HEK293 (cell line): Measurements from ENCODE around the gene OR2T10.
"Not testable (repeated sequence)": the region's sequence is repeated elsewhere in the genome, so short reads cannot be mapped to it uniquely, and the experiment has no call there.

Experiments used
- TCF7L2 ChIP-seq: IDR thresholded peaks from 2 replicates; pipeline ENCODE4 v1.6.1; 2011; ENCODE audit warnings: low read depth, mild to moderate bottlenecking, inconsistent platforms, low read length, moderate library complexity, borderline replicate concordance
- ZNF138 ChIP-seq: fragments of 450-650 bp; formaldehyde crosslinking; IDR thresholded peaks from 2 replicates; pipeline ENCODE4 v1.5.1; 2016; ENCODE audit warnings: missing biosample characterization, missing genetic modification characterization, borderline replicate concordance
- ZNF19 ChIP-seq: fragments of 450-650 bp; formaldehyde crosslinking; IDR thresholded peaks from 2 replicates; pipeline ENCODE4; 2016; ENCODE audit warnings: missing biosample characterization, missing genetic modification characterization, low read depth
- ZNF24 ChIP-seq: fragments of 450-650 bp; formaldehyde crosslinking; IDR thresholded peaks from 2 replicates; pipeline ENCODE4 v1.5.1; 2016; ENCODE audit warnings: missing biosample characterization, missing genetic modification characterization
- TF ChIP-seq, protein P1 (sequence below): fragments of 450-650 bp; formaldehyde crosslinking; IDR thresholded peaks from 2 replicates; pipeline ENCODE4 v1.5.1; 2016; ENCODE audit warnings: missing biosample characterization, missing genetic modification characterization

- TF ChIP-seq ZNF24 (tag by site-specific recombination); ZNF19 (tag by site-specific recombination); TCF7L2; ZNF138 (tag by site-specific recombination): not testable (repeated sequence)
- TF ChIP-seq, protein P1, sequence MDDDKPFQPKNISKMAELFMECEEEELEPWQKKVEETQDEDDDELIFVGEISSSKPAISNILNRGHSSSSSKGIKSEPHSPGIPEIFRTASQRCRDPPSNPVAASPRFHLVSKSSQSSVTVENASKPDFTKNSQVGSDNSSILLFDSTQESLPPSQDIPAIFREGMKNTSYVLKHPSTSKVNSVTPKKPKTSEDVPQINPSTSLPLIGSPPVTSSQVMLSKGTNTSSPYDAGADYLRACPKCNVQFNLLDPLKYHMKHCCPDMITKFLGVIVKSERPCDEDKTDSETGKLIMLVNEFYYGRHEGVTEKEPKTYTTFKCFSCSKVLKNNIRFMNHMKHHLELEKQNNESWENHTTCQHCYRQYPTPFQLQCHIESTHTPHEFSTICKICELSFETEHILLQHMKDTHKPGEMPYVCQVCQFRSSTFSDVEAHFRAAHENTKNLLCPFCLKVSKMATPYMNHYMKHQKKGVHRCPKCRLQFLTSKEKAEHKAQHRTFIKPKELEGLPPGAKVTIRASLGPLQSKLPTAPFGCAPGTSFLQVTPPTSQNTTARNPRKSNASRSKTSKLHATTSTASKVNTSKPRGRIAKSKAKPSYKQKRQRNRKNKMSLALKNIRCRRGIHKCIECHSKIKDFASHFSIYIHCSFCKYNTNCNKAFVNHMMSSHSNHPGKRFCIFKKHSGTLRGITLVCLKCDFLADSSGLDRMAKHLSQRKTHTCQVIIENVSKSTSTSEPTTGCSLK (tag by site-specific recombination): not testable (repeated sequence)
Measured at GRCh38 chr1:248645178-248645577, 47.7 kb upstream of the OR2T10 start, which contains the start of gene OR2T35.
